ENCODE results near the gene CD226.
A peak's percentile ranks its signal among the peaks of the same experiment; 100 is the strongest.
"Not testable (repeated sequence)": the region's sequence is repeated elsewhere in the genome, so short reads cannot be mapped to it uniquely, and the experiment has no call there.

Gene CD226

GRCh38 chr18:69956665-69957620, 9.3 kb upstream of the CD226 start:
- no peak for DNase-seq (ENCODE audit: low spot score)

- no peak for DNase-seq (ENCODE audit: low spot score)
Observed at GRCh38 chr18:69956057-69956456, 8.4 kb upstream of the CD226 start.

- DNase-seq (ENCODE audit: low spot score), result no peak
Observed at GRCh38 chr18:69954719-69955480, 7.2 kb upstream of the CD226 start.

- DNase-seq (ENCODE audit: low spot score), result no peak
Observed at GRCh38 chr18:69953191-69953590, 5.5 kb upstream of the CD226 start.

- DNase-seq (ENCODE audit: low spot score), result no peak
Observed at GRCh38 chr18:69951182-69951581, 3.5 kb upstream of the CD226 start.

GRCh38 chr18:69949538-69949936, 1.9 kb upstream of the CD226 start:
- DNase-seq (ENCODE audit: low spot score), result no peak

GRCh38 chr18:69948919-69949537, 1.4 kb upstream of the CD226 start:
- DNase-seq (ENCODE audit: low spot score), result peak; percentile 88

- no peak for DNase-seq (ENCODE audit: low spot score)
Observed at GRCh38 chr18:69948256-69948655, 583 bp upstream of the CD226 start.

- DNase-seq (ENCODE audit: low spot score), result no peak
Observed at GRCh38 chr18:69946608-69947155, 991 bp downstream of the CD226 start.

- DNase-seq (ENCODE audit: low spot score), result peak; percentile 81
Observed at GRCh38 chr18:69945220-69946114, 2.2 kb downstream of the CD226 start.

- DNase-seq (ENCODE audit: low spot score), result no peak
Observed at GRCh38 chr18:69944436-69944835, 3.2 kb downstream of the CD226 start.

GRCh38 chr18:69943021-69943420, 4.7 kb downstream of the CD226 start:
- DNase-seq (ENCODE audit: low spot score), result no peak

- no peak for DNase-seq (ENCODE audit: low spot score)
Observed at GRCh38 chr18:69941183-69941582, 6.5 kb downstream of the CD226 start.

GRCh38 chr18:69939812-69940211, 7.9 kb downstream of the CD226 start:
- not testable (repeated sequence) for DNase-seq (ENCODE audit: low spot score)

GRCh38 chr18:69936191-69936558, 11.5 kb downstream of the CD226 start:
- DNase-seq (ENCODE audit: low spot score), result no peak

GRCh38 chr18:69935319-69936190, 12.1 kb downstream of the CD226 start:
- peak; percentile 92 for DNase-seq (ENCODE audit: low spot score)

- no peak for DNase-seq (ENCODE audit: low spot score)
Observed at GRCh38 chr18:69934601-69935265, 12.9 kb downstream of the CD226 start.

- DNase-seq (ENCODE audit: low spot score), result no peak
Observed at GRCh38 chr18:69929041-69929774, 18.5 kb downstream of the CD226 start.

GRCh38 chr18:69916412-69916811, 31.3 kb downstream of the CD226 start:
- no peak for DNase-seq (ENCODE audit: low spot score)

All from activated CD4-positive, alpha-beta T cell treated with anti-CD3 and anti-CD28 coated beads, Interleukin-2, Interleukin-4, amounts not matched to agents 100 ng/mL and 50 ng/mL, durations not matched to agents 16 hours and 8 hours (primary cell).